ENCODE results near the gene KLK7.

GRCh38 chr19:51030631-51031030, 46.9 kb upstream of the KLK7 start:
- no peak for TF ChIP-seq CTCF (IDR thresholded peaks at IDR 0.05; ENCODE audit: low read depth, low read length)
- TF ChIP-seq POLR2A (IDR thresholded peaks at IDR 0.05; ENCODE audit: extremely low read depth, insufficient read length) = no peak
- TF ChIP-seq, protein P1, sequence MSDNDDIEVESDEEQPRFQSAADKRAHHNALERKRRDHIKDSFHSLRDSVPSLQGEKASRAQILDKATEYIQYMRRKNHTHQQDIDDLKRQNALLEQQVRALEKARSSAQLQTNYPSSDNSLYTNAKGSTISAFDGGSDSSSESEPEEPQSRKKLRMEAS (IDR thresholded peaks at IDR 0.05; ENCODE audit: low read depth, low read length) = no peak

All from NB4 (cell line).